Pancreas (tissue), 10 donors: ENCODE results near the gene ABL1. TPM values are rescaled to one million over a fixed set of nuclear protein-coding genes. Genes with fewer than 3 reads are reported as not detected.

Experiments
- ATAC-seq, 4 donors: fragments of 200-7000 bp; cut with Tn5 transposase; one replicate each; pipeline versions ENCODE4 v1.8.0 to v1.9.1; 2020; ENCODE audit warnings: mild to moderate bottlenecking in 4 of 4, moderate library complexity in 4 of 4
- DNase-seq, 6 donors: peaks; one replicate each; pipeline ENCODE4 v3.0.0-alpha.2; 2020
- FAIRE-seq: peaks from 2 replicates; lab custom pipeline; 2012; peaks lifted over from hg19 to GRCh38; lab: Jason Lieb, UNC
- H3K27ac ChIP-seq, 4 donors: fragments of 200-600 bp; sonication (generic); 1 replicate in 3 of 4; 2 replicates in 1 of 4; pipeline versions ENCODE4 v1.5.0 to v1.8.0; 2020
- H3K27me3 ChIP-seq, 4 donors: fragments of 200-600 bp; one replicate each; pipeline ENCODE4 v1.8.0; 2021
- H3K36me3 ChIP-seq, 3 donors: fragments of 200-600 bp; sonication (generic) in 1 of 3; one replicate each; pipeline versions ENCODE4 v1.5.0 to v1.8.0; 2020 to 2021
- H3K4me1 ChIP-seq, 3 donors: fragments of 200-600 bp; one replicate each; pipeline ENCODE4 v1.8.0; 2021
- H3K4me3 ChIP-seq, 4 donors: fragments of 200-600 bp; sonication (generic) in 2 of 4; one replicate each; pipeline versions ENCODE4 v1.5.0 to v1.8.0; 2020 to 2021
- H3K9me3 ChIP-seq, 4 donors: fragments of 200-600 bp; one replicate each; pipeline ENCODE4 v1.8.0; 2021
- CTCF ChIP-seq, 4 donors: fragments of 200-600 bp; sonication (generic) in 3 of 4; IDR thresholded peaks; one replicate each; pipeline versions ENCODE4 v1.5.0 to v1.8.0; 2021; ENCODE audit warnings: antibody characterized with exemption in 4 of 4
- WGBS, 2 donors: extraction: QIAGEN DNeasy Blood & Tissue Kit; methylation state at CpG; one replicate each; pipeline ENCODE4 v1.1.7; 2013; 5-methylcytosine and 5-hydroxymethylcytosine counted together
- intact Hi-C, 3 donors: fragments of 100-400 bp; cut with DNase I; formaldehyde crosslinking; loops; one replicate each; pipeline versions ENCODE4 v1.11.1 to v1.14.2; 2022
- polyA plus RNA-seq, 2 donors: library from polyadenylated mRNA; stranded (reverse); fragments of 200-250 nt; gene quantifications; one replicate each; pipeline ENCODE4 v1.2.3, GENCODE V29; 2013
- total RNA-seq, 6 donors: library from RNA; stranded (reverse); fragmentation: NEBNext Ultra II Directional in 4 of 6; extraction: Animal tissue kit (Norgen Biotek cat#: 25700) in 4 of 6; gene quantifications; one replicate each; pipeline versions ENCODE4 v1.2.1 to v1.2.4, GENCODE V29; 2021 to 2023
- donor health status: healthy with polysubstance abuse.
- donor health status: DM: no; HTN: no; CAD: no; lungs with moderate emphysema.
- donor health status: DM: no; HTN: no; CAD: no.
- donor health status: control.
- donor health status: control.
- donor health status: Bipolar disorder and iron deficiency.
- donor health status: DM: yes; HTN: yes; CAD: no.
- donor health status: DM: no; HTN: no; CAD: no.
- donor health status: DM: no; HTN: no; CAD: no.
- donor health status: DM: yes; HTN: yes; CAD: no.

ABL1 gene
- total and polyA plus RNA-seq, 8 donors = 15.3 to 31.9 (median 19.4) TPM

DNA sequence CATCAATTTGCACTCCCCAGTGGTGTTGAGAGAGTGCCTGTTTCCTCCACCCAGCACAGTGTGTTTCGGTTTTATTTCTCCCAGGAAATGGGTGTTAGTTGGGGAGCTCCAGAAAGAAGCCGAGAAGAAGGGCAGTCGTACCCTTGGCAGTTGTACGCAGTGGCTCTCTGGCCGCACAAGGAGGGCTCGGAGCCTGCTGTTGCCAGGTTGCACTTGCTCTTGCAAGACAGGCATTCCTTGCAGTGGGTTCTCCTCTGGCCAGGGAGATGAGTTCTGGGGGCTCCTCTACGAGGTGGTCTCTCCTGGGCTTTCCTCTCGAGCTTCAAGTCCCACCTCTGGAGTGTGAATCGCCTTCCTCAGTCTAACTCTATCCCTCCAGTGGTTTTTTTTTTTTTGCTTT is 32.5 kb downstream of the ABL1 start:
- FAIRE-seq (no peak), DNase-seq (no peak), ATAC-seq (no peak)
- intact Hi-C loops = loop anchor here in 2 of 3 donors (5.0 to 10.0 kb wide), 2 partner anchors 75 to 163 kb away; no protein-coding TSS in a partner anchor
- no peaks in the 10 kb centered on the region for H3K9me3 ChIP-seq
- H3K27ac ChIP-seq = no peak overlapping the region
- no peak overlapping the region for H3K4me3 ChIP-seq
- peaks cover 0 to 7% (median 2%) of the 10 kb centered on the region in 3 donors for H3K4me1 ChIP-seq
- H3K27me3 ChIP-seq = no peaks in the 10 kb centered on the region
- peaks cover 0 to 9% (median 0%) of the 10 kb centered on the region in 3 donors for H3K36me3 ChIP-seq
- TF ChIP-seq CTCF (IDR thresholded peaks at IDR 0.05) = no peak
- WGBS, 2 donors = 92 to 94% methylated on average over 9 of the region's 9 CpGs

DNA sequence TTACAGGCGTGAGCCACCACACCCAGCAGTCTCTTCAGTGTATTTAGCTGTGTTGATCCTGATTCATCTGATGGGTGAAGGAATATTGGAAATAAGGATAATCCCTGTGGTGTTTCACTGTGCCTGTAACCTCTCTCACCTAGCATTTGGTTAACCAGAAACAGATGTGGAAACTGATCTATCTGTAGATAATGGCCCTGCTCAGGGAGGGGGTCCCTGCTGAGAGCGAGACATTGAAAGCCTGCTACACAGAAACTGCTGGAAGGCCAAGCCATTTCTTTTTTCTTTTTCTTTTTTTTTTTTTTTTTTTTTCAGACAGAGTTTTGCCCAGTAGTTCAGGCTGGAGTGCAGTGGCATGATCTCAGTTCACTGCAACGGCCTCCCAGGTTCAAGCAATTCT is 33.2 kb downstream of the ABL1 start:
- Histone ChIP-seq H3K4me1 (peaks cover 6 to 14% (median 9%) of the 10 kb centered on the region in 3 donors), H3K27me3 (no peaks in the 10 kb centered on the region), H3K9me3 (no peaks in the 10 kb centered on the region), H3K36me3 (peaks cover 0 to 9% (median 0%) of the 10 kb centered on the region in 3 donors), H3K27ac (no peak overlapping the region), H3K4me3 (no peak overlapping the region)
- ATAC-seq (no peak), FAIRE-seq (no peak), DNase-seq (no peak)
- TF ChIP-seq CTCF (IDR thresholded peaks at IDR 0.05) = no peak
- 93 to 96% methylated on average over 3 of the region's 3 CpGs for WGBS, 2 donors
- intact Hi-C loops = loop anchor here in 2 of 3 donors (5.0 to 10.0 kb wide), 2 partner anchors 74 to 163 kb away; no protein-coding TSS in a partner anchor

DNA sequence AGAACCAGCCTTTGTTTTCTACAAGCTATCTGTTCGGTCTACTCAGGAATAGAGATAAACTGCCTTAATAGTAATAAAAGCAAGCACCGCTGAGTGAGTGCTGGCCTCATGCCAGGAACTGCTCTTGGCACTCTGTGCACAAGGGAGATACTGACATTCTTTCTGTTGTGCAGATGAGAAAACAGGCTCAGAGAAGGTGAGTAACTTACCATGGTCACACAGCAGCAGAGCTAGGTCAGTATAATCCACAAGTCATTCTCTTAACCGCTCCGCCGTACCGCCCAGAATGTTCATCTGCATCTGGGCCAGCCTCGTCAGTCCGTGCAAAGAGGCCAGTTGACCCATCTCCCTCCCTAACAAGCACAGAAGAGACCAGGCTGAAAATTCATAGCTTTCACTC is 34.2 kb downstream of the ABL1 start:
- 73% methylated on average over 8 of the region's 8 CpGs for WGBS, 2 donors
- H3K27ac ChIP-seq = no peak overlapping the region
- FAIRE-seq = no peak

DNA sequence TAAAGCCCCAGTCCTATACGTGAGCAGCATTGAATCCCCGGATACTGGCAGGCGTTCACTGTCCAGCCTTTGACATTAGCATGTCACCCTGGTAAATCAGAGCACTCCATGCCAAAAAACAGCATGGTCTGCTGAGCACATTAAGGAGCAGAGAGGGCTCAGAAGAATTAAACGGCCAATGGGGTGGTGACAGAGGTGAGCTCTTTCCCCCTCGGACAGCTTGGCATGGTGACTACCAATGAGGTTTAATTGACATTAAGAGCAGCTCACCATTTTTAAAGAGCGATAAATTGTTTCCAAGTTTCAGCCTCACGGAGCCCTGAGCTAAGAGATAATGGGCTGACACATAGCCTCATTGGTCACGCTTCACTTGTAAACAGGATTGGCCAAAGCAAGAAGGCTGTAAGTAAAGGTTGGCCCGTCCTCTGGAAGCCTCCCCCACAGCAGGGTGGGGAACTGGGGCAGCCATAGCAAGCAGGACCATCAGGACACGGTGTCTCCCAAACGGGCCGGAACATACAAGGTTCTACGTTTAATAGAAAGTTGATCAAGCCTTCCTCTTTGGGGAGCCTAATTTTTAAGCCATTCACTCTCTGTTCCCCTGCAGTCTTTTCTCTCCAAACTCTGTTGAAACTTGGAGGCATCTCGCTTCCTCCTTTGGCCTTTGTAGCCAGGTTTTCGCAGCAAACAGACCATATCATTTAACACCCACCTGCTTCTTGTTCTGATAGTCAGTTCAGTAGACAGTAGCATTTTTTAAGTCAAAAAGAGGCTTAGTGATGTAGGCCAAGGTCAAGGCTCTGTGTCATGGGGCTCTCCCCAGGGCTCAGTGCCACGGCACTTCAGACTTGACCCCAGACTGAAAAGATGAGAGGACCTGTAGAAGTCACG is 35.7 kb downstream of the ABL1 start:
- DNase-seq (peak in 1 of 6 donors; percentile 17), FAIRE-seq (no peak), ATAC-seq (no peak)
- WGBS, 2 donors = 91 to 92% methylated on average over 17 of the region's 17 CpGs
- H3K27ac ChIP-seq = no peak overlapping the region
- intact Hi-C loops = no loop called here
- peaks cover 0 to 24% (median 11%) of the 10 kb centered on the region in 3 donors for H3K36me3 ChIP-seq
- TF ChIP-seq CTCF (IDR thresholded peaks at IDR 0.05) = no peak
- peaks cover 8 to 16% (median 11%) of the 10 kb centered on the region in 3 donors for H3K4me1 ChIP-seq
- H3K27me3 ChIP-seq = no peaks in the 10 kb centered on the region
- no peaks in the 10 kb centered on the region for H3K9me3 ChIP-seq
- H3K4me3 ChIP-seq = no peak overlapping the region

More for the DNA sequence above, 34.2 kb downstream of the ABL1 start:
- no peak for ATAC-seq
- Histone ChIP-seq H3K27me3 (no peaks in the 10 kb centered on the region), H3K4me1 (peaks cover 8 to 16% (median 11%) of the 10 kb centered on the region in 3 donors), H3K36me3 (peaks cover 0 to 9% (median 3%) of the 10 kb centered on the region in 3 donors), H3K9me3 (no peaks in the 10 kb centered on the region), H3K4me3 (no peak overlapping the region)
- intact Hi-C loops = loop anchor here in 2 of 3 donors (5.0 to 10.0 kb wide), 2 partner anchors 73 to 164 kb away; no protein-coding TSS in a partner anchor
- DNase-seq = peak in 4 of 6 donors; percentile 21 to 72 (median 44)
- TF ChIP-seq CTCF (IDR thresholded peaks at IDR 0.05) = no peak
